Fibroblast of the aortic adventitia (primary cell): ENCODE data around the gene TRIM9. TPM values are rescaled to one million over a fixed set of nuclear protein-coding genes. Genes with fewer than 3 reads are reported as not detected.

Experiments used
- DNase-seq: peaks from one replicate; pipeline ENCODE4 v3.0.0-alpha.2; 2010; ENCODE audit warnings: low read depth
- H3K4me3 ChIP-seq: 2 replicates; pipeline ENCODE4 v1.5.1; 2011; ENCODE audit warnings: low read depth, mild to moderate bottlenecking, control low read depth, low read length, moderate library complexity
- CTCF ChIP-seq: IDR thresholded peaks from 2 replicates; pipeline ENCODE4 v1.5.1; 2011; ENCODE audit warnings: mild to moderate bottlenecking, low read length, control low read depth, inconsistent platforms; ENCODE audit not compliant: insufficient read depth
- total RNA-seq: library from RNA; depleted of rRNA; stranded (reverse); fragments of >200 nt; gene quantifications from 2 replicates; pipeline ENCODE4 v1.2.3, GENCODE V29; 2012; ENCODE audit warnings: low replicate concordance

Gene TRIM9
- total RNA-seq, 1 donor = 1.6 TPM

DNA sequence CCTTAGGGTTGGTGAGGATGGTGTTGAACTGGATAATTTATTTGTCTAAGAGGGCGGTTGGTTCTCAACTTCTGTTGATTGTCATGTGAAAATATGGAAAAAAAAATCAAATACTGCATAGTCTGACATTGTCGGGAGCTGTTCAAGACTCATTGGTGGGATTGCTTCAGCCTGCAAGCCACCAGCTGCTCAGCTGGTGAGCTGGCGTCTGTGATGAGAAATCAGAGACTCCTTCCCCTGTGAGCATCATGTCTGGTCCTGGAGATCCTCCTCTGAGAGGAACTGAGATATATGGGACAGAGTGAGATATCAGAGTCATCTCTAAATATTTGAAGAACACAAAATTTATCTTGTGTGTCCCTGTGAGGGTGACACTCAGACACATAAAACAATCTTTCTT is 49.9 kb downstream of the TRIM9 start:
- no peak for TF ChIP-seq CTCF
- H3K4me3 ChIP-seq = no peak overlapping the region
- no peak for DNase-seq

- DNase-seq = no peak
- no peak for TF ChIP-seq CTCF
- H3K4me3 ChIP-seq = no peak overlapping the region
These were observed 53.0 kb downstream of the TRIM9 start for GRCh38 chr14:51041883-51042282.

DNA sequence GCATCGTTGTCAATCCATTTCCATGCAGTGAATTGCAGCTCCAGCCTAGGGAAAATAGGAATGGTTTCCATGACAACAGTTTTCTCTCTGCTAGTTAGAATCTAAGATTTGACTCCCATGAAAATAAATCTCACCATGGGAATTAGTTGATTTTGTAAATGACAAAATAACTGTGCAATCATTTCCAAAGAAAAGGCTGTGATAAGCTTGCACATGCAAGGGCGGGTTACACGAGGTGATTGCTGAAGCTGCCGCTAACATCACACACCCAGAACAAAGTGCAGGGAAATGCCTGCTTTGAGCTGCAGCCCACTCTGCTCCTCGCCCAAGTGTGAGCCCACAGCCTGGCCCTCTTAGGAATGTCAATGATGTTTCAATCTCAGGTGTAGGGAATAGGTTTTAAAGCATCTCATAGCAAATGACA is 53.8 kb downstream of the TRIM9 start:
- TF ChIP-seq CTCF = no peak
- DNase-seq = no peak
- H3K4me3 ChIP-seq = no peak overlapping the region

- no peak for DNase-seq
- no peak overlapping the region for H3K4me3 ChIP-seq
- no peak for TF ChIP-seq CTCF
These were observed 55.7 kb downstream of the TRIM9 start for GRCh38 chr14:51039252-51039651.

DNA sequence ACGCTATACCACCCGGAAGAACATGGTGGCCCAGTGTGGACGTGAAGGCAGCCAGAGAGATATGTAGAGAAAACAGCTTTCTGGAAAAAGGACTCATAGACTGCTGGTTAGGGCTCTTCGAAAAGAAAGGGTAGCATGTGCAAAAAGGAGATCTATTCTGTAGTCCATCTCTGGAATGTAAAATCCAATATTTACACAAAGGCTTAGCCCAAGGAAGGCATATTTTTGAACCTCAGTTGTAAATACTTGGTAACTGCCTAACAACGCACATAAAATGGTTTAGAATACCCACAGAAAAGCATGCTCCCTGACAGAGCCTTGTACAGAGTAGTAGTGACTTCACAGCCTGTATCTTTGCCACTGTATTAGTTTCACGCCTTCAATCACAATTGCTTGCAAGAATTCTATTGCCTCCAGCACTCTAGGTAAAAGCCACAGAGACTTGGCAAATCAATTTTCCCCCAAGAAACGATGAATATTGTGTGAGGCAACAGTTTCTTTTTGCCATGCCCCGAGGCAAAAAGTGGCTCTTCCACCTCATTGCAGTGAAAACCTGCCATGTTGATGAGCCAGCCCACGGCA is 59.2 kb downstream of the TRIM9 start:
- no peak overlapping the region for H3K4me3 ChIP-seq
- TF ChIP-seq CTCF = no peak
- DNase-seq = no peak

GRCh38 chr14:51028851-51029754 is 65.8 kb downstream of the TRIM9 start:
- DNase-seq = no peak
- no peak overlapping the region for H3K4me3 ChIP-seq
- no peak for TF ChIP-seq CTCF
